K562 (cell line): ENCODE data around the gene TXN2. TPM values are rescaled to one million over a fixed set of nuclear protein-coding genes. Genes with fewer than 3 reads are reported as not detected.

Experiments
- ATF1 ChIP-seq, 2 experiments: fragments of 450-650 bp in 1 of 2; IDR thresholded peaks; 2 replicates each; pipeline ENCODE4 v1.6.1; 2016; ENCODE audit warnings: missing compliant biosample characterization in 1 of 2, missing genetic modification characterization in 1 of 2
- HOXB6 ChIP-seq: fragments of 250-450 bp; sonication (Bioruptor Pico); IDR thresholded peaks from 2 replicates; pipeline ENCODE4 v1.5.1; 2022; ENCODE audit warnings: mild to moderate bottlenecking, borderline replicate concordance
- KLF6 ChIP-seq: fragments of 250-450 bp; sonication (Bioruptor Pico); IDR thresholded peaks from 2 replicates; pipeline ENCODE4 v1.4.0; 2020; ENCODE audit warnings: mild to moderate bottlenecking, moderate library complexity, borderline replicate concordance
- NCOA4 ChIP-seq: fragments of 450-650 bp; IDR thresholded peaks from 2 replicates; pipeline ENCODE4 v1.6.1; 2018; ENCODE audit warnings: mild to moderate bottlenecking; ENCODE audit not compliant: partially characterized antibody
- ZNF407 ChIP-seq: fragments of 450-650 bp; IDR thresholded peaks from 2 replicates; pipeline ENCODE4 v1.6.1; 2016; ENCODE audit warnings: low read depth
- polyA plus RNA-seq, 8 experiments: library from polyadenylated mRNA; depleted of rRNA in 4 of 8; stranded (reverse) in 5 of 8; unstranded in 3 of 8; fragments of >200 nt; fragmentation: Nextera tagmentation in 2 of 8; fragmentation: Illumina TruSeq in 1 of 8; extraction: Ambion mirVana in 2 of 8; extraction: Trizol in 1 of 8; gene quantifications; 2 replicates each; pipeline versions ENCODE4 v1.2.1 to v1.2.3, GENCODE V29; 2011 to 2014; ENCODE audit warnings: inconsistent platforms in 1 of 8, missing spikeins in 1 of 8
- total RNA-seq, 7 experiments: library from RNA; depleted of rRNA in 6 of 7; stranded (reverse); fragments of >200 nt in 6 of 7; fragmentation: Illumina TruSeq in 2 of 7; extraction: Trizol in 2 of 7; gene quantifications; 2 replicates each; pipeline versions ENCODE4 v1.2.1 to v1.2.3, GENCODE V29; 2011 to 2021; ENCODE audit warnings: low replicate concordance in 1 of 7

TXN2 gene
- total and polyA plus RNA-seq, 9 of the 15 experiments (the other 6 are each of a cell fraction or from before 2014, with no cell fraction given), result 48.5 to 399 (median 118) TPM

DNA sequence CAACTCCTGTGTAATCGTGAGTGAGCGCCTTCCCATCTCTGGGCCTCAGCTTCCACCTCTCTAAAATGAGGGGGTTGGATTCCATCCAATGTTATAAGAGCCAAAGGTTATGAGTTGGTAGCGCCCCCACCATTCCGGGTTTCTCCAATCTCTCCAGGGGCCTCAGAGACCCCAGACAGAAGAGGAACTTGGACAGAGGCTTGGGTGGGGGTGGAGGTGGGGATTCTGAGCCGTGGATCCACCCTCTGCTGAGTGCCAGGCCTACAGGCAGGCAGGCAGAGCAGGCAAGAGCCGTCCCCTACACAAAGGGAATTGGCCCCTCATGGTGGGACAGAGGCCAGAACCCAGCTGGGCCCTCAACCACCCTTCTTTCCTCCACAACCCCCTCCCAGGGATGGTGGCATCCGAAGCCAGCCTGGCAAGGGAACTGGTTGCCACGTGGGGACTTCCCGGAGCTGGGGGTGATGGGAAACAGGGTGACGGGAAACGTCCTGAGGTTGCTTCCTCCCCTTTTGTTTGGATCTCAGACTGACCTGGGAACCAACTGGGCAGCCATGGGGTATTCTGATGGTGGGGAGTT is 31.8 kb downstream of the TXN2 start (continued):
- TF ChIP-seq ZNF407, result no peak
- TF ChIP-seq HOXB6 (CRISPR knock-in tag), result no peak
- TF ChIP-seq KLF6 (CRISPR knock-in tag), result no peak
- no peak for TF ChIP-seq ATF1 (CRISPR knock-in tag; IDR thresholded peaks at IDR 0.05)
- no peak for TF ChIP-seq ATF1 (tag; IDR thresholded peaks at IDR 0.05)
- no peak for TF ChIP-seq NCOA4
